Measurements from ENCODE around the gene SLC12A9. TPM values are rescaled to one million over a fixed set of nuclear protein-coding genes. Genes with fewer than 3 reads are reported as not detected.

The SLC12A9 gene
- total and polyA plus RNA-seq, 2 of the 8 experiments (the other 6 are each of a cell fraction or from before 2014, with no cell fraction given) = 31.4 to 40.1 TPM

DNA sequence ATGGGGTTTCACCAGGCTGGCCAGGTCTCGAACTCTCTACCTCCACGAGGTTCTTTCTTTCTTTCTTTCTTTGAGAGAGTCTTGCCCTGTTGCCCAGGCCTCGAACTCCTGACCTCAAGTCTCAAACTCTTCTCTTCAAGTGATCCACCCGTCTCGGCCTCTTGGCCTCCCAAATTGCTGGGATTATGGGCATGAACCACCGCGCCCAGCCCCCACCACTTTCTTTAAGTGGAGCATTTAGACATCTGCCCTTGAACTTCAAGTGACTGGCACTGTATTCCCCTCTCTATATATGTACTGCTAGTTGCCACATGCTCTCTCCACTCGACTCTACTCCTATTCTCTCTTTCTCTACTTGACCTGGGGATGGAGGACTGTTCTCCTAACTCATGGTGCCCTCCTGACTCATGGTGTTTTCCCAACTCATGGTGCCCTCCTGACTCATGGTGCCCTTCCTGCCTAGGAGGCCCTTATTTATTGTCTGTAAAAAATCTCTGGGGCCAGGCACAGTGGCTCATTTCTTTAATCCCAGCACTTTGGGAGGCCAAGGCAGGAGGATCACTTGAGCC lies 62.5 kb downstream of the SLC12A9 start:
- 84% methylated on average over 8 of the region's 8 CpGs; no CpG with 5 or more reads in 1 of the 2 experiments for WGBS, 2 experiments (ENCODE audit: extremely low coverage in 1 of 2, insufficient coverage in 1 of 2, insufficient read length in 1 of 2, insufficient replicate concordance in 2 of 2, low coverage in 1 of 2, low lambda C conversion rate in 2 of 2, missing lambda C conversion rate in 1 of 2)
- H3K23ac ChIP-seq (ENCODE audit: insufficient read length) = no peak overlapping the region
- H3K4me3 ChIP-seq (ENCODE audit: extremely low read depth in 1 of 4, insufficient read depth in 2 of 4, low read depth in 3 of 4, low read length in 4 of 4) = no peak overlapping the region
- no peaks in the 10 kb centered on the region for H3K27me3 ChIP-seq (replicated peaks in 1 of 4; ENCODE audit: control insufficient read depth in 3 of 4, extremely low read depth in 1 of 4, insufficient read depth in 3 of 4, low read length in 3 of 4)
- H3K79me1 ChIP-seq (ENCODE audit: low read depth, low read length) = no peaks in the 10 kb centered on the region
- H3K23me2 ChIP-seq (ENCODE audit: low read depth, low read length) = no peaks in the 10 kb centered on the region; the same call in 1 of the 2 replicates
- no peak overlapping the region for H2BK120ac ChIP-seq (replicated peaks; ENCODE audit: low read depth, low read length)
- no peak overlapping the region for H3K18ac ChIP-seq (ENCODE audit: extremely low read depth, low read length)
- H2AFZ ChIP-seq (ENCODE audit: low read length) = no peak overlapping the region
- no peak overlapping the region for H2BK5ac ChIP-seq (ENCODE audit: low read depth, low read length)
- no peak overlapping the region for H4K5ac ChIP-seq (ENCODE audit: insufficient read length, low read depth, low read length)
- no peaks in the 10 kb centered on the region for H3K79me2 ChIP-seq (ENCODE audit: control insufficient read depth in 1 of 2, insufficient read depth in 2 of 2, low read length in 2 of 2)
- H3K9ac ChIP-seq (replicated peaks in 1 of 4; ENCODE audit: extremely low read depth in 1 of 4, low read depth in 3 of 4, low read length in 3 of 4) = no peak overlapping the region
- H3K27ac ChIP-seq (ENCODE audit: low read depth, low read length) = no peak overlapping the region
- DNase-seq (ENCODE audit: low read depth in 1 of 2, low spot score in 2 of 2) = no peak
- H4K20me1 ChIP-seq (replicated peaks in 1 of 2; ENCODE audit: control insufficient read depth in 1 of 2, insufficient read depth in 2 of 2, low read length in 2 of 2) = no peaks in the 10 kb centered on the region
- ChIA-PET POLR2A (ENCODE audit: partially characterized antibody) (no interaction called here), CTCF (ENCODE audit: partially characterized antibody) (interaction anchor here (0.6 to 1.6 kb wide), 2 partner anchors 13 to 43 kb away, joined by 4 read pairs; no protein-coding TSS in a partner anchor)
- no peaks in the 10 kb centered on the region for H3K36me3 ChIP-seq (ENCODE audit: control insufficient read depth in 2 of 4, insufficient read depth in 4 of 4, low read length in 3 of 4)
- no peak overlapping the region; the same call in 1 of the 2 replicates for H2BK15ac ChIP-seq (ENCODE audit: low read length)
- no peak overlapping the region for H3K14ac ChIP-seq (ENCODE audit: insufficient read length)
- no peak overlapping the region for H2AK5ac ChIP-seq (ENCODE audit: low read depth, low read length)
- H2BK20ac ChIP-seq (ENCODE audit: low read length) = no peak overlapping the region
- no peak overlapping the region for H4K8ac ChIP-seq (ENCODE audit: extremely low read depth, insufficient read depth, low read length)
- no peaks in the 10 kb centered on the region for H3K9me3 ChIP-seq (ENCODE audit: insufficient read depth in 2 of 2, low read depth in 1 of 2, low read length in 1 of 2)
- no peak overlapping the region for H2BK12ac ChIP-seq (ENCODE audit: low read depth, low read length)
- no peak overlapping the region for H3K4ac ChIP-seq (replicated peaks; ENCODE audit: insufficient read length, low read depth, low read length)
- H3K4me1 ChIP-seq (replicated peaks in 1 of 4; ENCODE audit: control insufficient read depth in 3 of 4, insufficient read depth in 4 of 4, low read length in 3 of 4) = peaks cover 0 to 2% (median under 1%) of the 10 kb centered on the region in 4 experiments; a peak in 1 of 7 replicates
- no peak for FAIRE-seq
- no peak overlapping the region for H3K4me2 ChIP-seq (ENCODE audit: insufficient read depth in 1 of 2, low read depth in 2 of 2, low read length in 2 of 2)
- H4K91ac ChIP-seq (replicated peaks; ENCODE audit: insufficient read length, low read length) = no peak overlapping the region
- H3K56ac ChIP-seq (replicated peaks; ENCODE audit: insufficient read length, low read depth, low read length) = no peak overlapping the region
- TF ChIP-seq, protein P1, sequence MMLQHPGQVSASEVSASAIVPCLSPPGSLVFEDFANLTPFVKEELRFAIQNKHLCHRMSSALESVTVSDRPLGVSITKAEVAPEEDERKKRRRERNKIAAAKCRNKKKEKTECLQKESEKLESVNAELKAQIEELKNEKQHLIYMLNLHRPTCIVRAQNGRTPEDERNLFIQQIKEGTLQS (IDR thresholded peaks at IDR 0.05; ENCODE audit: insufficient read depth, low read depth, low read length) = no peak
- TF ChIP-seq KDM4A (IDR thresholded peaks at IDR 0.05; ENCODE audit: low read depth, low read length, severe bottlenecking) (no peak), SP1 (IDR thresholded peaks at IDR 0.05; ENCODE audit: low read depth, low read length) (no peak), SRF (IDR thresholded peaks at IDR 0.05; ENCODE audit: low read depth, low read length) (no peak)
- TF ChIP-seq, protein P2, sequence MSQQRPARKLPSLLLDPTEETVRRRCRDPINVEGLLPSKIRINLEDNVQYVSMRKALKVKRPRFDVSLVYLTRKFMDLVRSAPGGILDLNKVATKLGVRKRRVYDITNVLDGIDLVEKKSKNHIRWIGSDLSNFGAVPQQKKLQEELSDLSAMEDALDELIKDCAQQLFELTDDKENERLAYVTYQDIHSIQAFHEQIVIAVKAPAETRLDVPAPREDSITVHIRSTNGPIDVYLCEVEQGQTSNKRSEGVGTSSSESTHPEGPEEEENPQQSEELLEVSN (IDR thresholded peaks at IDR 0.05) = no peak
